Fibroblast of lung (primary cell): ENCODE data around the gene ZCCHC2. TPM values are rescaled to one million over a fixed set of nuclear protein-coding genes. Genes with fewer than 3 reads are reported as not detected.

Experiments
- DNase-seq, 2 donors: peaks; one replicate each; pipeline versions ENCODE4 v3.0.0 to v3.0.0-alpha.2; 2010; ENCODE audit warnings: low read depth in 2 of 2
- H2AFZ ChIP-seq: 2 replicates; pipeline ENCODE4 v1.5.1; 2012; ENCODE audit warnings: low read length, control low read depth, inconsistent platforms
- H3K27ac ChIP-seq: 2 replicates; pipeline ENCODE4 v1.5.1; 2011; ENCODE audit warnings: low read length, control low read depth; ENCODE audit not compliant: insufficient read depth
- H3K27me3 ChIP-seq: 2 replicates; pipeline ENCODE4 v1.5.1; 2011; ENCODE audit warnings: mild to moderate bottlenecking, low read length; ENCODE audit not compliant: control insufficient read depth, insufficient read depth
- H3K36me3 ChIP-seq: 2 replicates; pipeline ENCODE4 v1.5.1; 2011; ENCODE audit warnings: low read length; ENCODE audit not compliant: control insufficient read depth, insufficient read depth
- H3K4me1 ChIP-seq: 2 replicates; pipeline ENCODE4 v1.5.1; 2011; ENCODE audit warnings: low read length; ENCODE audit not compliant: control insufficient read depth, insufficient read depth; ENCODE audit errors: extremely low read depth
- H3K4me2 ChIP-seq: 2 replicates; pipeline ENCODE4 v1.5.1; 2011; ENCODE audit warnings: low read length, control low read depth; ENCODE audit not compliant: insufficient read depth; ENCODE audit errors: extremely low read depth
- H3K4me3 ChIP-seq, 4 experiments: fragments of 200-600 bp in 1 of 4; sonication (generic) in 1 of 4; replicated peaks in 1 of 4; 2 replicates each; pipeline ENCODE4 v1.5.1; 2011 to 2016; ENCODE audit warnings: low read length in 4 of 4, low read depth in 3 of 4, mild to moderate bottlenecking in 3 of 4, control low read depth in 2 of 4, inconsistent platforms in 1 of 4, mixed read lengths in 1 of 4; ENCODE audit not compliant: insufficient read depth in 1 of 4; ENCODE audit errors: control extremely low read depth in 1 of 4
- H3K79me2 ChIP-seq: 2 replicates; pipeline ENCODE4 v1.5.1; 2012; ENCODE audit warnings: mild to moderate bottlenecking, low read length, inconsistent platforms; ENCODE audit not compliant: control insufficient read depth, insufficient read depth
- H3K9ac ChIP-seq: 2 replicates; pipeline ENCODE4 v1.5.1; 2011; ENCODE audit warnings: mild to moderate bottlenecking, low read length, control low read depth; ENCODE audit not compliant: insufficient read depth
- H3K9me3 ChIP-seq: 2 replicates; pipeline ENCODE4 v1.5.1; 2012; ENCODE audit warnings: low read depth, low read length; ENCODE audit not compliant: control insufficient read depth, insufficient read depth
- H4K20me1 ChIP-seq: 2 replicates; pipeline ENCODE4 v1.5.1; 2011; ENCODE audit warnings: low read length; ENCODE audit not compliant: control insufficient read depth, insufficient read depth; ENCODE audit errors: extremely low read depth
- EZH2 ChIP-seq: IDR thresholded peaks from 2 replicates; pipeline ENCODE4 v1.5.1; 2012; ENCODE audit warnings: low read length, control low read depth, mild to moderate bottlenecking; ENCODE audit errors: missing control alignments
- polyA plus RNA-seq, 2 donors: library from polyadenylated mRNA; depleted of rRNA in 1 of 2; stranded (reverse) in 1 of 2; unstranded in 1 of 2; fragments of >200 nt; gene quantifications; 2 replicates each; pipeline ENCODE4 v1.2.1, GENCODE V29; 2011 to 2012; ENCODE audit warnings: missing spikeins in 1 of 2
- total RNA-seq: library from RNA; depleted of rRNA; stranded (reverse); fragments of >200 nt; gene quantifications from 2 replicates; pipeline ENCODE4 v1.2.1, GENCODE V29; 2014
- TF ChIP-seq, protein P1 (sequence below), 2 donors: IDR thresholded peaks in 1 of 2; conservative IDR thresholded peaks in 1 of 2; 1 replicate in 1 of 2; 2 replicates in 1 of 2; pipeline ENCODE4 v1.5.1; 2011 to 2012; ENCODE audit warnings: low read length in 2 of 2, control low read depth in 1 of 2, inconsistent platforms in 1 of 2, low read depth in 1 of 2, mild to moderate bottlenecking in 1 of 2

Gene ZCCHC2
- total and polyA plus RNA-seq, 2 donors (not counting 1 experiment from before 2014, with no cell fraction given): 5.3 to 10.9 TPM

GRCh38 chr18:62610351-62610700 is 87.5 kb downstream of the ZCCHC2 start:
- Histone ChIP-seq H3K4me2 (no peak overlapping the region), H3K9ac (no peak overlapping the region)

DNA sequence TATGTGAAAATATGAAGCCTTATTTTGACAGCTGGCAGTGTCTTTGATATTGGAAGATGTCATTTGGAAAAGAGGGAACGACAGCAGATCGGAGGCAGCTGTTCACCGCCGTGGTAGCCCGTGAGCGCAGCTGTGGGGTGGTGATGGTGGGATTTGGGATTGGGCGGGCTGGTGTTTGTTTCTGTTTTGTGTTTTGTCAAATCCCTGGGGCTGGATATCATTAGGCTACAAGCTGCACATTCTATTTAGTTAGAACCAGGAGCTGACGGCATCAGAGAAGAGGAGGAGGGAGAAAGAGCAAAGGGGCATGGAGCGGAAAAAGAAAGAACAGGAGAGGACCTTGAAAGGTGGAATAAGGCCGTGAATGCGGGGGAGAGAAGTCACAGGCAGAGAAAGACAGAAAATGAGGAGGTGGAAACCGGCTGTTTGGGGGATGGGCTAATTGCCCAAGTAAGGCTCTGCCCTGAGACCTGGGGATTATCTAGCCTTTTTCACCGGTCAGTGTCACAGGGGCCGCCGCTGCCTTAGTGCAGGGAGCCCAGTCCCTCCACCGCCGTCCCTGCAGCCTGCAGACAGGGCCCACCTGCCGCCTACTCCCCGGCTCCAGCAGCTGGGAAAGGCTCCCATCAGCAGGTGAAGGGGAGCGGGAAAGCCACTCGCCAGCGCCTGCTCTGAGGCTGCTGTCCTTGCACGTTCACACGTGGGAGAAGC is 88.0 kb downstream of the ZCCHC2 start:
- Histone ChIP-seq H2AFZ (no peak overlapping the region), H3K9ac (no peak overlapping the region), H3K79me2 (no peaks in the 10 kb centered on the region), H3K27me3 (peaks cover 27% of the 10 kb centered on the region), H4K20me1 (no peaks in the 10 kb centered on the region), H3K27ac (no peak overlapping the region), H3K36me3 (no peaks in the 10 kb centered on the region), H3K9me3 (no peaks in the 10 kb centered on the region), H3K4me1 (peaks cover 2% of the 10 kb centered on the region), H3K4me2 (peak overlapping the region; percentile 39), H3K4me3 (peak overlapping the region in 2 of 4 experiments; percentile 11 to 38)
- peak in 1 of 2 donors; percentile 10 for DNase-seq
- TF ChIP-seq EZH2: no peak
- TF ChIP-seq, protein P1, sequence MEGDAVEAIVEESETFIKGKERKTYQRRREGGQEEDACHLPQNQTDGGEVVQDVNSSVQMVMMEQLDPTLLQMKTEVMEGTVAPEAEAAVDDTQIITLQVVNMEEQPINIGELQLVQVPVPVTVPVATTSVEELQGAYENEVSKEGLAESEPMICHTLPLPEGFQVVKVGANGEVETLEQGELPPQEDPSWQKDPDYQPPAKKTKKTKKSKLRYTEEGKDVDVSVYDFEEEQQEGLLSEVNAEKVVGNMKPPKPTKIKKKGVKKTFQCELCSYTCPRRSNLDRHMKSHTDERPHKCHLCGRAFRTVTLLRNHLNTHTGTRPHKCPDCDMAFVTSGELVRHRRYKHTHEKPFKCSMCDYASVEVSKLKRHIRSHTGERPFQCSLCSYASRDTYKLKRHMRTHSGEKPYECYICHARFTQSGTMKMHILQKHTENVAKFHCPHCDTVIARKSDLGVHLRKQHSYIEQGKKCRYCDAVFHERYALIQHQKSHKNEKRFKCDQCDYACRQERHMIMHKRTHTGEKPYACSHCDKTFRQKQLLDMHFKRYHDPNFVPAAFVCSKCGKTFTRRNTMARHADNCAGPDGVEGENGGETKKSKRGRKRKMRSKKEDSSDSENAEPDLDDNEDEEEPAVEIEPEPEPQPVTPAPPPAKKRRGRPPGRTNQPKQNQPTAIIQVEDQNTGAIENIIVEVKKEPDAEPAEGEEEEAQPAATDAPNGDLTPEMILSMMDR (conservative IDR thresholded peaks at IDR 0.05 in 1 of 2, IDR thresholded peaks at IDR 0.05 in 1 of 2; ENCODE audit: low read depth in 1 of 2, low read length in 2 of 2): no peak

More at GRCh38 chr18:62610351-62610700, 87.5 kb downstream of the ZCCHC2 start:
- Histone ChIP-seq H3K36me3 (no peaks in the 10 kb centered on the region), H4K20me1 (no peaks in the 10 kb centered on the region), H3K27me3 (peaks cover 27% of the 10 kb centered on the region), H3K4me3 (peak overlapping the region in 1 of 4 experiments; percentile 7), H3K79me2 (no peaks in the 10 kb centered on the region), H2AFZ (no peak overlapping the region), H3K4me1 (peaks cover 2% of the 10 kb centered on the region), H3K27ac (no peak overlapping the region), H3K9me3 (no peaks in the 10 kb centered on the region)
- DNase-seq: no peak
- TF ChIP-seq, protein P1 (conservative IDR thresholded peaks at IDR 0.05 in 1 of 2, IDR thresholded peaks at IDR 0.05 in 1 of 2; ENCODE audit: low read depth in 1 of 2, low read length in 2 of 2): no peak
- TF ChIP-seq EZH2: no peak

DNA sequence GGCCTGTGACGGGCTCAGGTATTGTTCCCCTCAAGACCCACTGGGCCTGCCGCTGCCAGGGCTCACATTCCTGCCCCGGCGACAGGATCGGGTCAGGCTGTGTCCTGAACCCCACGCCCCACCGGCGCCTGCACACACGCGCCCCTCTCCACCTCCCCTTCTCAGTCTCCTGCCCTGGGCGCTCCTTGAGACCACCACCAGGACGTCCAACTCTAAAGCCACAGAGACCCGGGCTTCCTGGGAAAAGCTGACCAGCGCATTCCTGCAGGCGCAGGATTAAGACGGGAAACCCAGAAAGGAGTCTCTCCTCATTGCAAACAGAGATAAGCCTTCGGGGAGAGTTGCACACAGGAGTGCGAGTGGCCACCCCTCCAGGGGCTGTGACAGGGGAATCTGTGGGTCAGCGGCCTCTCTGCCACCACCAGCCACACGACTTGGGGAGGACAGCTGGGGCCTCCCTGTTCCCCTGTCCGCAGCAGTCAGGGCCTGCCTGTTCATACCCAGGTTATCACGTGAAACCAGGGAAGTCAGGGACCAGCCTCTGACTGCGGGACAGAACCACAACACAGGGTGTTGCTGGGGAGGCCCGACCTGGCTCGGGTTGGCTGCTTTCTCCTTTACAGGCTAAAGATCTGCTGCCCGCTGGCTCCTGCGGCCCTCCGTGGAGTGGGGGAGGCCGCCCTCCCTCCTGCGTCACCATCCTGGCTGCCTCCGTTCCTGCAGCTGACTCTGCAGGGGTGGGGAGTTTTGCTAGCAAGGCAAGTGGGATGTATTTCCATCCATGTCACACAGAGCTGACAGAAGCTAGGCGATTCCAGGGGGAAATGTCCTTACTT is 88.8 kb downstream of the ZCCHC2 start:
- H3K4me1 ChIP-seq: peaks cover 2% of the 10 kb centered on the region
- no peak overlapping the region for H3K4me3 ChIP-seq
- TF ChIP-seq, protein P1 (conservative IDR thresholded peaks at IDR 0.05 in 1 of 2, IDR thresholded peaks at IDR 0.05 in 1 of 2; ENCODE audit: low read depth in 1 of 2, low read length in 2 of 2): no peak
- no peak for TF ChIP-seq EZH2
- DNase-seq: no peak
- H3K27me3 ChIP-seq: peaks cover 27% of the 10 kb centered on the region
- H3K9me3 ChIP-seq: no peaks in the 10 kb centered on the region
- no peaks in the 10 kb centered on the region for H3K36me3 ChIP-seq
- H3K27ac ChIP-seq: no peak overlapping the region
- H4K20me1 ChIP-seq: no peaks in the 10 kb centered on the region
- no peaks in the 10 kb centered on the region for H3K79me2 ChIP-seq
- H3K9ac ChIP-seq: no peak overlapping the region
- H2AFZ ChIP-seq: no peak overlapping the region
- H3K4me2 ChIP-seq: no peak overlapping the region
